ENCODE data around the gene SMIM38. TPM values are rescaled to one million over a fixed set of nuclear protein-coding genes. Genes with fewer than 3 reads are reported as not detected.

The SMIM38 gene
- total and polyA plus RNA-seq, 4 experiments from 2014 or later, result 0.50 to 0.70 TPM; not detected in 2

GRCh38 chr11:69187540-69188065 is 31.9 kb downstream of the SMIM38 start:
- Histone ChIP-seq H3K4me3 (ENCODE audit: low read length in 2 of 2) (no peak overlapping the region), H3K9me3 (ENCODE audit: control insufficient read depth in 1 of 2, low read length in 2 of 2) (no peaks in the 10 kb centered on the region), H3K27ac (ENCODE audit: low read depth, low read length) (no peak overlapping the region), H3K36me3 (ENCODE audit: insufficient read depth, low read length) (no peaks in the 10 kb centered on the region), H3K4me1 (ENCODE audit: insufficient read depth, low read length) (no peaks in the 10 kb centered on the region), H3K27me3 (ENCODE audit: insufficient read depth, low read length) (peaks cover 3% of the 10 kb centered on the region)
- peaks cover under 1 to 7% of the 10 kb centered on the region in 2 donors for H3K27me3 Mint-ChIP-seq
- H3K36me3 Mint-ChIP-seq, result peaks cover 0 to 3% of the 10 kb centered on the region in 2 donors
- no peak for DNase-seq
- intact Hi-C loops (cut with micrococcal nuclease), result no loop called here
- H3K4me1 Mint-ChIP-seq, result peaks cover 0 to 2% (median 1%) of the 10 kb centered on the region in 4 donors
- no peak overlapping the region for H3K4me3 Mint-ChIP-seq
- no peak overlapping the region for H3K27ac Mint-ChIP-seq
- POLR2A ChIA-PET (ENCODE audit: partially characterized antibody), result no interaction called here
- H3K9me3 Mint-ChIP-seq, result peaks cover 0 to 17% (median 12%) of the 10 kb centered on the region in 8 donors
- CTCF ChIA-PET (ENCODE audit: partially characterized antibody), result no interaction called here

DNA sequence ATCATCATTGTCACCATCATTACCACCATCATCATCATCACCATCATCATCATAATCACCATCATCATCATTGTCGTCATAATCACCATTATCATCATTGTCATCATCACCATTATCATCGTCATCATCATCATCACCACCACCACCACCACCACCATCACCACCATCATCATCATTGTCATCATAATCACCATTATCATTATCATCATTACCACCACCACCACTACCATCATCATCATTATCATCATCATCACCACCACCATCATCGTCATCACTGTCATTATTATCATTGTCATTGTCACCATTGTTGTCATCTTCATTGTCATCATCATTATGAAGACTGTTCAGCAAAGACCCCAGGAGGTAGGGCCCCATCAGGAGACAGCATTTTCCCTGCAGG is 33.3 kb downstream of the SMIM38 start:
- peaks cover 1 to 11% of the 10 kb centered on the region in 2 donors for H3K27me3 Mint-ChIP-seq
- H3K9me3 ChIP-seq (ENCODE audit: control insufficient read depth in 1 of 2, low read length in 2 of 2), result no peaks in the 10 kb centered on the region
- no peaks in the 10 kb centered on the region for H3K4me1 ChIP-seq (ENCODE audit: insufficient read depth, low read length)
- H3K36me3 Mint-ChIP-seq, result peaks cover 0 to 3% of the 10 kb centered on the region in 2 donors
- CTCF ChIA-PET (ENCODE audit: partially characterized antibody), result no interaction called here
- no peak overlapping the region for H3K4me3 ChIP-seq (ENCODE audit: low read length in 2 of 2)
- H3K9me3 Mint-ChIP-seq, result peaks cover 0 to 17% (median 12%) of the 10 kb centered on the region in 8 donors
- POLR2A ChIA-PET (ENCODE audit: partially characterized antibody), result no interaction called here
- no peak for DNase-seq
- intact Hi-C loops (cut with micrococcal nuclease), result no loop called here
- no peak overlapping the region for H3K27ac ChIP-seq (ENCODE audit: low read depth, low read length)
- no peak overlapping the region for H3K4me3 Mint-ChIP-seq
- H3K36me3 ChIP-seq (ENCODE audit: insufficient read depth, low read length), result no peaks in the 10 kb centered on the region
- peaks cover 3% of the 10 kb centered on the region for H3K27me3 ChIP-seq (ENCODE audit: insufficient read depth, low read length)
- H3K27ac Mint-ChIP-seq, result no peak overlapping the region
- H3K4me1 Mint-ChIP-seq, result peaks cover 0 to 4% (median under 1%) of the 10 kb centered on the region in 4 donors

GRCh38 chr11:69190796-69191536 is 35.2 kb downstream of the SMIM38 start:
- no peaks in the 10 kb centered on the region for H3K9me3 ChIP-seq (ENCODE audit: control insufficient read depth in 1 of 2, low read length in 2 of 2)
- H3K36me3 ChIP-seq (ENCODE audit: insufficient read depth, low read length), result no peaks in the 10 kb centered on the region
- H3K4me1 ChIP-seq (ENCODE audit: insufficient read depth, low read length), result no peaks in the 10 kb centered on the region
- H3K4me3 Mint-ChIP-seq, result no peak overlapping the region
- ChIA-PET POLR2A (ENCODE audit: partially characterized antibody) (no interaction called here), CTCF (ENCODE audit: partially characterized antibody) (no interaction called here)
- peaks cover 4 to 9% of the 10 kb centered on the region in 2 donors for H3K27me3 Mint-ChIP-seq
- no peak for DNase-seq
- H3K27ac ChIP-seq (ENCODE audit: low read depth, low read length), result no peak overlapping the region
- no peak overlapping the region for H3K4me3 ChIP-seq (ENCODE audit: low read length in 2 of 2)
- no peak overlapping the region for H3K27ac Mint-ChIP-seq
- peaks cover 0 to 4% (median under 1%) of the 10 kb centered on the region in 4 donors for H3K4me1 Mint-ChIP-seq
- H3K9me3 Mint-ChIP-seq, result peaks cover 5 to 22% (median 13%) of the 10 kb centered on the region in 8 donors
- H3K27me3 ChIP-seq (ENCODE audit: insufficient read depth, low read length), result peaks cover 3% of the 10 kb centered on the region
- intact Hi-C loops (cut with micrococcal nuclease), result no loop called here
- peaks cover 0 to 3% of the 10 kb centered on the region in 2 donors for H3K36me3 Mint-ChIP-seq

GRCh38 chr11:69192301-69192721 is 36.6 kb downstream of the SMIM38 start:
- Histone ChIP-seq H3K36me3 (ENCODE audit: insufficient read depth, low read length) (no peaks in the 10 kb centered on the region), H3K4me3 (ENCODE audit: low read length in 2 of 2) (no peak overlapping the region), H3K27ac (ENCODE audit: low read depth, low read length) (no peak overlapping the region), H3K4me1 (ENCODE audit: insufficient read depth, low read length) (no peaks in the 10 kb centered on the region), H3K9me3 (ENCODE audit: control insufficient read depth in 1 of 2, low read length in 2 of 2) (no peaks in the 10 kb centered on the region), H3K27me3 (ENCODE audit: insufficient read depth, low read length) (no peaks in the 10 kb centered on the region)
- CTCF ChIA-PET (ENCODE audit: partially characterized antibody), result no interaction called here
- intact Hi-C loops (cut with micrococcal nuclease), result no loop called here
- Mint-ChIP-seq H3K9me3 (peaks cover 5 to 21% (median 13%) of the 10 kb centered on the region in 8 donors), H3K27me3 (peaks cover 4 to 7% of the 10 kb centered on the region in 2 donors), H3K36me3 (peaks cover 0 to 3% of the 10 kb centered on the region in 2 donors), H3K4me3 (peak overlapping the region in 4 of 8 donors; percentile 9 to 69 (median 54)), H3K27ac (peak overlapping the region in 1 of 7 donors; percentile 42), H3K4me1 (peaks cover 0 to 4% (median under 1%) of the 10 kb centered on the region in 4 donors)
- no peak for DNase-seq
- POLR2A ChIA-PET (ENCODE audit: partially characterized antibody), result no interaction called here

DNA sequence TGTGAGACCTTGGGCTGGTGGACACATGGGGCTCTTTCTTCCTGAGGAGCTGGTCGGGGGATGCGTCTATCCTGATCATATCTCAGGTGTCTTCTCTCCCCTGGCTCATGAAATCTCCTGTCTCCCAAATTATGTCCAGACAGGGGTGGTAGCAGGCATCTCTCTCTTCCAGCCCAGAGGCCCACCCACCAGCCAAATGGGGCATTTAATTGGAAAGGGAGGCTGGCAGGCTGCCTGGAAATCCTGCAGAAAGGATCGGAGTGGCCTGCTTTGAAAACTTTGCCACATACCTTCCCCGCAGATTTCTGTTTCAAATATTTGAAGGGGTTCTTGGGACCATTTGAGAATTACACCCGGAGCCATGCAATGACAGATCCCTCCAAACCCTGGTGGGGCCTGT is 37.4 kb downstream of the SMIM38 start:
- Histone ChIP-seq H3K27me3 (ENCODE audit: insufficient read depth, low read length) (no peaks in the 10 kb centered on the region), H3K27ac (ENCODE audit: low read depth, low read length) (no peak overlapping the region), H3K4me1 (ENCODE audit: insufficient read depth, low read length) (no peaks in the 10 kb centered on the region), H3K4me3 (ENCODE audit: low read length in 2 of 2) (no peak overlapping the region), H3K9me3 (ENCODE audit: control insufficient read depth in 1 of 2, low read length in 2 of 2) (no peaks in the 10 kb centered on the region), H3K36me3 (ENCODE audit: insufficient read depth, low read length) (no peaks in the 10 kb centered on the region)
- CTCF ChIA-PET (ENCODE audit: partially characterized antibody), result no interaction called here
- POLR2A ChIA-PET (ENCODE audit: partially characterized antibody), result no interaction called here
- H3K27me3 Mint-ChIP-seq, result peaks cover 4 to 7% of the 10 kb centered on the region in 2 donors
- DNase-seq, result no peak
- peaks cover 0 to 3% of the 10 kb centered on the region in 2 donors for H3K36me3 Mint-ChIP-seq
- intact Hi-C loops (cut with micrococcal nuclease), result no loop called here
- no peak overlapping the region for H3K27ac Mint-ChIP-seq
- H3K4me1 Mint-ChIP-seq, result peaks cover 0 to 4% (median under 1%) of the 10 kb centered on the region in 4 donors
- H3K9me3 Mint-ChIP-seq, result peaks cover 3 to 16% (median 7%) of the 10 kb centered on the region in 8 donors
- no peak overlapping the region for H3K4me3 Mint-ChIP-seq

DNA sequence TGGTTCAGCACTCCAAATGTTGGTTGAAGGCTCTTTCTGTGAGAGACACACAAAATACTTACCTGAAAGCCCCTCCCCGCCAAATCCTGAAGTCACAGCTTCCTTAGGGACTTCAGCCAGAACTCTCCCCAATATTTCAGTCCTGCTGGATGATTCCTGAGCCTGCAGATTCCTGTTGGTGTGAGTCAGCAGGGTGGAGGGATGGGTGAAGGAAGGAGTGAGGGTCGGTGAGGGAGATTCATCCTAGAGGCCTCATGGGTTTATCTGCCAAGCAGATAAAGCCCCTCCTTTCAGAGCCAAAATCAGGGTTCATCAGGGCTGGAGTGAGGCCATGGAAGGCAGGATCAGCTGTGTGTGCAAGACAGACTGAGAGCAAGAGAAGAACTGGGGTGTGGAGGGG is 37.9 kb downstream of the SMIM38 start:
- ChIA-PET POLR2A (ENCODE audit: partially characterized antibody) (no interaction called here), CTCF (ENCODE audit: partially characterized antibody) (no interaction called here)
- no peaks in the 10 kb centered on the region for H3K36me3 ChIP-seq (ENCODE audit: insufficient read depth, low read length)
- intact Hi-C loops (cut with micrococcal nuclease), result no loop called here
- no peaks in the 10 kb centered on the region for H3K27me3 ChIP-seq (ENCODE audit: insufficient read depth, low read length)
- no peak overlapping the region for H3K4me3 ChIP-seq (ENCODE audit: low read length in 2 of 2)
- no peaks in the 10 kb centered on the region for H3K9me3 ChIP-seq (ENCODE audit: control insufficient read depth in 1 of 2, low read length in 2 of 2)
- Mint-ChIP-seq H3K4me3 (no peak overlapping the region), H3K36me3 (peaks cover 0 to 3% of the 10 kb centered on the region in 2 donors), H3K4me1 (peaks cover 0 to 4% (median under 1%) of the 10 kb centered on the region in 4 donors), H3K27ac (no peak overlapping the region), H3K27me3 (peaks cover 4 to 7% of the 10 kb centered on the region in 2 donors), H3K9me3 (peaks cover 3 to 13% (median 6%) of the 10 kb centered on the region in 8 donors)
- DNase-seq, result no peak
- H3K4me1 ChIP-seq (ENCODE audit: insufficient read depth, low read length), result no peaks in the 10 kb centered on the region
- no peak overlapping the region for H3K27ac ChIP-seq (ENCODE audit: low read depth, low read length)

GRCh38 chr11:69194396-69194795 is 38.7 kb downstream of the SMIM38 start:
- no peaks in the 10 kb centered on the region for H3K36me3 Mint-ChIP-seq
- intact Hi-C loops (cut with micrococcal nuclease), result no loop called here
- no peaks in the 10 kb centered on the region for H3K27me3 ChIP-seq (ENCODE audit: insufficient read depth, low read length)
- DNase-seq, result no peak
- peak overlapping the region in 1 of 7 donors; percentile 76 for H3K27ac Mint-ChIP-seq
- H3K4me1 Mint-ChIP-seq, result peaks cover 0 to 4% (median under 1%) of the 10 kb centered on the region in 4 donors
- peaks cover 4 to 7% of the 10 kb centered on the region in 2 donors for H3K27me3 Mint-ChIP-seq
- ChIA-PET POLR2A (ENCODE audit: partially characterized antibody) (no interaction called here), CTCF (ENCODE audit: partially characterized antibody) (no interaction called here)
- H3K27ac ChIP-seq (ENCODE audit: low read depth, low read length), result no peak overlapping the region
- no peaks in the 10 kb centered on the region for H3K36me3 ChIP-seq (ENCODE audit: insufficient read depth, low read length)
- no peaks in the 10 kb centered on the region for H3K4me1 ChIP-seq (ENCODE audit: insufficient read depth, low read length)
- no peak overlapping the region for H3K4me3 ChIP-seq (ENCODE audit: low read length in 2 of 2)
- H3K4me3 Mint-ChIP-seq, result peak overlapping the region in 2 of 8 donors; percentile 0 to 49
- peaks cover 0 to 11% (median 3%) of the 10 kb centered on the region in 8 donors for H3K9me3 Mint-ChIP-seq
- H3K9me3 ChIP-seq (ENCODE audit: control insufficient read depth in 1 of 2, low read length in 2 of 2), result no peaks in the 10 kb centered on the region
